Fibroblast of mammary gland (primary cell): Measurements from ENCODE around the gene TM9SF3.
A peak's percentile ranks its signal among the peaks of the same experiment; 100 is the strongest.

ENCODE experiments used
- DNase-seq: peaks from one replicate; pipeline ENCODE4 v3.0.0-alpha.2; 2010; ENCODE audit warnings: low read depth
- H3K4me3 ChIP-seq: 2 replicates; pipeline ENCODE4 v1.5.1; 2011; ENCODE audit warnings: low read depth, mild to moderate bottlenecking, low read length, moderate library complexity; ENCODE audit not compliant: control insufficient read depth
- CTCF ChIP-seq: conservative IDR thresholded peaks from 2 replicates; pipeline ENCODE4 v1.5.1; 2011; ENCODE audit warnings: low read depth, low read length, inconsistent platforms; ENCODE audit not compliant: control insufficient read depth, insufficient read depth

The TM9SF3 gene

DNA sequence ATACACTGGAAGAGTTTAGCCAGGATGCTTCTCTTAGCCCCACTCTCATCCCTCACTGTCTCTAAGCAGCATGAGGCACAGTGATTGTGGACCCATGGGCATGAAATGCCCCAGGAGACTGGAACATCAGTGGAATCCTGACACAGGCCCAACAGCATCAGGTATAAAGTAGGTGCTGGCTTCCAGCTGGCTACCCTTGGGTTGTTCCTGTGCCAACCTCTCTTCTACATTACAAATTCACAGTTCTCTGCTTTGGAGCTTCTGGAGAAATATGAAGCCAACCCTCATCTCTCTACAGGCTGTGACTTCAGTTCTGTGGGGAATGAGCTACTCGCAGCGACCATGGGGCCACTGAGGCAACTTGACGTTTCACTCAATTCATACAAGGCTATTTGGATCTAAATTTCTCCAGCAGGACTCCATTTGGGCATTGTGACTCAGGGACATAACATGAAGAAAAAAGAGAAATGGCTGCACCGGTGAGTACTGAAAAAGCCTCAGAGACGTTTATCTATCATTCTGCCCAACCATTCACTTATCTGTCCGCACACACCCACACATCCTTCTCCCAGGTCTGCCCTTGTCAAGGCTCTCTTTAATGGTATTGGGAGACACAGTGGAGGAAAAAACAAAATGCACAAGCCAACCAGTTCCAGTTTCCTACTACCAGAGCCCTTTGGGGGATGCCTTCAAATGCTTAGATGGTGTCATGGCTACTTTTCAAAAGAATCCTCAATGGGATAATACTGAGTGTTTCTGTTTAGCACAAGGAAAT, 35.4 kb upstream of the TM9SF3 start:
- H3K4me3 ChIP-seq, result no peak overlapping the region
- TF ChIP-seq CTCF, result no peak
- DNase-seq, result no peak

DNA sequence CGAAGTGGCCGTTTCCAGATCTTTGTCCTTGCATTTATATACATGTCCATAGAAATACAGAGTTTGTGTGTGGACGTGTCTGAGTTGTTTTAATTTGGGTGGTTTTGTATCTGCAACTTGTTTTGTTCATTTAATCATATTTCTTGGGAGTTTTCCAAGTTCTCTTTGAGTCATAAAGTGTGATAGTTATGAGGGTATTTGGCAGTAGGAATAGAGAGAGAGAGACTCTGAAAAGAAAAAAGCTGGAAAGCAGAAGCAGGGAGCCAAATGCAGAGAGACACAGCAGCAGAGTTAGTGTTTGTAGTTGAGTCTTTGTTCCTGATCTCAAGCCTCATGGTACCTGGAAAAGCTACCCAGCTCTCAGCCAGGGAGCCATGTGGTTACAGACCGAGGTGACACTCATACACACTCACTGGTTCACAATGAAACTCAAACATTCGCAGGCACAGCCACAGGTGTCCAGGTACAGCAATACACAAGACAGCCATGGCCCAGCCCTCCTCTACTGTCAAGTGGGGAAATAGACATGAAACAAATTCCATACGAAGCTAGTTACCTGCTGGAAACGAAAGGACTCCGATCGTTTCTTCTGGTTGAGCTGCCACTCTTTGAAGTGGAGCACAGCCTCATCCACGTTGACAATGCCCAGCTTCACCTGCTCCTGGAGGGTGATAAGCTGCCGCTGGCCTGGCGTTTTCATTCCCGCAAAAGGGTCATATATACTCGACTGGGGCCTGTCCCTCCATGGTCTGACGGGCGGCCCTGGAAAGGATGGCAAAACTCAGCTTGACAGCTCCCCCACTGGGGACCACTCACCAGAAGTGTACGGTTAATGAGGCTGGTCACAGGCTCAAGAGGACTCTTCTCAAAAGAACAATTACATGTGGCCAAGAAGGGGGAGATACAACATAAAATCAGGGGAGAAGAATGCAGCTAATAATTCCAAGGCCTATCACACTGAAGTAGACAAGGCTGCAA, 33.3 kb upstream of the TM9SF3 start:
- DNase-seq, result no peak
- H3K4me3 ChIP-seq, result no peak overlapping the region
- no peak for TF ChIP-seq CTCF

- no peak for DNase-seq
- H3K4me3 ChIP-seq, result no peak overlapping the region
- TF ChIP-seq CTCF, result no peak
These were observed 32.3 kb upstream of the TM9SF3 start for GRCh38 chr10:96619120-96619519.

GRCh38 chr10:96618653-96619052, 31.8 kb upstream of the TM9SF3 start:
- no peak for DNase-seq
- H3K4me3 ChIP-seq, result no peak overlapping the region
- no peak for TF ChIP-seq CTCF

DNA sequence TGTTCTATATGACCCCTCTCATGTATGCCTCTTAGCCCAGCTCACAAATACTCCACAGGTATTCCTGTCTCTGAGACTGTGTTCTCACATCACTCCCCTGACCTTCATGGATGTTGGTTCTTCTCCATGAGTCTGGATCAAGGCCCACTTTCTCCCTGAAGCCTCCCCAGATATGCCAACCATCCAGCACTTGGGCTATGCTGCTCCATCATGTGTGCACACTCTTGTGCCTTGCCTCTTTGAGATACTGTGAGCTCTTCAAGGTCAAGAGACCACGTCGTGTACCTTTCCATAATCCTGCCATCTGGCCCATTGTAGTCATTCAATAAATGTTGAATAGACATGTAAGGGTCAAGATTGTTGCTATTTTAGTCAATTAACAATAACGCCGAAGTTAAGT, 30.1 kb upstream of the TM9SF3 start:
- no peak for TF ChIP-seq CTCF
- DNase-seq, result no peak
- H3K4me3 ChIP-seq, result no peak overlapping the region

DNA sequence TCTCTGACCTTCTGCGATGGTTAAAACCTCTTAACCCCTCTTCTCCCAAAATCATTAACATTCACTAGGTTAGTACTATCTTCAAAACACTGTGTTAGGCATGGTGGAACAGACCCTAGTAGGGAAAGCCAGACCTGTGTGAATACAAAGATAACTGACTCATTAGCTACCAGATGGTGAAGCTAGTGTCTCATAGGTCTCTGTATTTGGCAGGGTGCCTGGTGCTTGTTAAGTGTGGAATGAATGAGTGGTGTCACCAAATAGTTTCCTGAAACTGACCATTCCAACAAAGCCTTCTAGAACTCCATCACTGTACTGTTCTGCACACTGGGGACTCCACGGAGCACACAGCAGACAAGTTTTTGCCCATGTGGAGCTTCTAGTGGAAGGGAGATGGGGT, 27.7 kb upstream of the TM9SF3 start:
- DNase-seq, result peak; percentile 93
- TF ChIP-seq CTCF, result no peak

More for the DNA sequence above, 27.7 kb upstream of the TM9SF3 start:
- H3K4me3 ChIP-seq, result no peak overlapping the region
